SK-N-SH treated with all-trans-retinoic acid at 6 μM for 48 hours (cell line): ENCODE results near the gene AREG.

ENCODE experiments used
- ATAC-seq: fragments of 200-7000 bp; cut with Tn5 transposase; 3 replicates; pipeline ENCODE4 v1.9.1; 2020; ENCODE audit warnings: mild to moderate bottlenecking, moderate library complexity
- ARNTL ChIP-seq: fragments of 450-650 bp; formaldehyde crosslinking; IDR thresholded peaks from 2 replicates; pipeline ENCODE4 v1.5.0; 2020; ENCODE audit warnings: low read depth, mild to moderate bottlenecking, moderate library complexity, borderline replicate concordance
- CSDC2 ChIP-seq: fragments of 250-450 bp; sonication (Bioruptor Pico); IDR thresholded peaks from 2 replicates; pipeline ENCODE4 v1.5.0; 2020; ENCODE audit warnings: mild to moderate bottlenecking, moderate library complexity
- CSRNP3 ChIP-seq: fragments of 250-450 bp; sonication (Bioruptor Pico); IDR thresholded peaks from 2 replicates; pipeline ENCODE4 v1.5.1; 2021; ENCODE audit warnings: mild to moderate bottlenecking, moderate library complexity
- ESRRG ChIP-seq: fragments of 250-450 bp; sonication (Bioruptor Pico); IDR thresholded peaks from 2 replicates; pipeline ENCODE4 v1.6.1; 2021; ENCODE audit warnings: mild to moderate bottlenecking
- GLIS3 ChIP-seq: fragments of 250-450 bp; sonication (Bioruptor Pico); IDR thresholded peaks from 2 replicates; pipeline ENCODE4 v1.5.0; 2020; ENCODE audit warnings: mild to moderate bottlenecking, moderate library complexity
- ISL1 ChIP-seq: fragments of 250-450 bp; sonication (Bioruptor Pico); IDR thresholded peaks from 2 replicates; pipeline ENCODE4 v2.1.2; 2022; ENCODE audit warnings: mild to moderate bottlenecking, moderate library complexity
- OSR1 ChIP-seq: fragments of 250-450 bp; sonication (Bioruptor Pico); IDR thresholded peaks from 2 replicates; pipeline ENCODE4 v1.8.0; 2022; ENCODE audit warnings: moderate library complexity, mild to moderate bottlenecking, inconsistent platforms
- PATZ1 ChIP-seq: fragments of 250-450 bp; sonication (Bioruptor Pico); IDR thresholded peaks from 2 replicates; pipeline ENCODE4 v1.8.0; 2020; ENCODE audit warnings: mild to moderate bottlenecking, moderate library complexity, borderline replicate concordance
- RARB ChIP-seq: fragments of 250-450 bp; sonication (Bioruptor Pico); IDR thresholded peaks from 2 replicates; pipeline ENCODE4 v1.8.0; 2021; ENCODE audit warnings: mild to moderate bottlenecking, moderate library complexity
- SNAI2 ChIP-seq: fragments of 250-450 bp; sonication (Bioruptor Pico); IDR thresholded peaks from 2 replicates; pipeline ENCODE4 v1.5.0; 2020; ENCODE audit warnings: mild to moderate bottlenecking, moderate library complexity
- TOX ChIP-seq: fragments of 250-450 bp; sonication (Bioruptor Pico); IDR thresholded peaks from 2 replicates; pipeline ENCODE4 v1.8.0; 2021; ENCODE audit warnings: mild to moderate bottlenecking, moderate library complexity, borderline replicate concordance
- ZC3H10 ChIP-seq: fragments of 250-450 bp; sonication (Bioruptor Pico); IDR thresholded peaks from 2 replicates; pipeline ENCODE4 v1.5.1; 2021; ENCODE audit warnings: mild to moderate bottlenecking, moderate library complexity
- ZFP3 ChIP-seq: fragments of 250-450 bp; sonication (Bioruptor Pico); IDR thresholded peaks from 2 replicates; pipeline ENCODE4 v1.5.0; 2020; ENCODE audit warnings: mild to moderate bottlenecking, moderate library complexity
- ZFP30 ChIP-seq: fragments of 450-650 bp; formaldehyde crosslinking; IDR thresholded peaks from 2 replicates; pipeline ENCODE4 v1.5.0; 2022; ENCODE audit warnings: mild to moderate bottlenecking, moderate library complexity
- ZNF565 ChIP-seq: fragments of 450-650 bp; formaldehyde crosslinking; conservative IDR thresholded peaks from 2 replicates; pipeline ENCODE4 v1.5.0; 2020; ENCODE audit warnings: low read depth, mild to moderate bottlenecking, moderate library complexity
- ZNF70 ChIP-seq: fragments of 450-650 bp; formaldehyde crosslinking; IDR thresholded peaks from 2 replicates; pipeline ENCODE4 v1.5.0; 2020; ENCODE audit warnings: mild to moderate bottlenecking, moderate library complexity
- ZNF8 ChIP-seq: fragments of 450-650 bp; formaldehyde crosslinking; IDR thresholded peaks from 2 replicates; pipeline ENCODE4 v1.5.0; 2020; ENCODE audit warnings: mild to moderate bottlenecking, moderate library complexity
- TF ChIP-seq, protein P1 (sequence below): fragments of 250-450 bp; sonication (Bioruptor Pico); IDR thresholded peaks from 2 replicates; pipeline ENCODE4 v1.5.1; 2020; ENCODE audit warnings: low read depth, mild to moderate bottlenecking, moderate library complexity
- TF ChIP-seq, protein P2 (sequence below): fragments of 250-450 bp; sonication (Bioruptor Pico); IDR thresholded peaks from 2 replicates; pipeline ENCODE4 v1.8.0; 2021; ENCODE audit warnings: low read depth, mild to moderate bottlenecking, moderate library complexity, borderline replicate concordance

AREG gene

DNA sequence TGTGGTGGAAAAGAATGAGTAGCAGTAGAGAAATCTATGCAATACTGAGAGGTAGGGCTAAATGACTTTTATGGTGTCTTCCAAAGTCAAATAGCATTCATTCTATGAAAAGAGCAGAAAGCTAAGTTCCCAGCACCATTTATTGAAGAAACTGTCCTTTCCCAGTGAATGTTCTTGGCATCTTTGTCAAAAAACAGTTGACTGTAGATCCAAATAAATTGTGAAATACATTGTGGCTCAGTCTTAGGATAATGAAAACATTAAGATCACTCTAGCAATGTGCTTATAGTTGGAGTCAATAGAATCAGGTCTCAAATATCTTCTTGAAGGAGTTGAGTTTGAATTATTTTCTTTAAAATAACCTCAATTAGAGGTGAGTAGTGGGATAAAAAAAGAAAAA, 19.4 kb downstream of the AREG start:
- ATAC-seq, result no peak
- TF ChIP-seq ESRRG (CRISPR knock-in tag) (no peak), ARNTL (CRISPR knock-in tag) (no peak), ZNF8 (CRISPR knock-in tag) (no peak), ZFP3 (CRISPR knock-in tag) (no peak), ZNF70 (CRISPR knock-in tag) (no peak), ZNF565 (CRISPR knock-in tag) (no peak), PATZ1 (no peak), GLIS3 (CRISPR knock-in tag) (no peak), ZC3H10 (CRISPR knock-in tag) (no peak), CSRNP3 (CRISPR knock-in tag) (no peak), OSR1 (CRISPR knock-in tag) (no peak), ISL1 (CRISPR knock-in tag) (no peak)
- TF ChIP-seq, protein P1, sequence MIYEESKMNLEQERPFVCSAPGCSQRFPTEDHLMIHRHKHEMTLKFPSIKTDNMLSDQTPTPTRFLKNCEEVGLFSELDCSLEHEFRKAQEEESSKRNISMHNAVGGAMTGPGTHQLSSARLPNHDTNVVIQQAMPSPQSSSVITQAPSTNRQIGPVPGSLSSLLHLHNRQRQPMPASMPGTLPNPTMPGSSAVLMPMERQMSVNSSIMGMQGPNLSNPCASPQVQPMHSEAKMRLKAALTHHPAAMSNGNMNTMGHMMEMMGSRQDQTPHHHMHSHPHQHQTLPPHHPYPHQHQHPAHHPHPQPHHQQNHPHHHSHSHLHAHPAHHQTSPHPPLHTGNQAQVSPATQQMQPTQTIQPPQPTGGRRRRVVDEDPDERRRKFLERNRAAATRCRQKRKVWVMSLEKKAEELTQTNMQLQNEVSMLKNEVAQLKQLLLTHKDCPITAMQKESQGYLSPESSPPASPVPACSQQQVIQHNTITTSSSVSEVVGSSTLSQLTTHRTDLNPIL, result no peak

GRCh38 chr4:74466242-74466641, 21.3 kb downstream of the AREG start:
- TF ChIP-seq ZNF8 (CRISPR knock-in tag) (no peak), ZC3H10 (CRISPR knock-in tag) (no peak), TOX (CRISPR knock-in tag) (no peak), CSDC2 (CRISPR knock-in tag) (no peak), ISL1 (CRISPR knock-in tag) (no peak), GLIS3 (CRISPR knock-in tag) (no peak), PATZ1 (no peak), SNAI2 (CRISPR knock-in tag) (no peak), ZNF565 (CRISPR knock-in tag) (no peak), ZFP30 (no peak)
- TF ChIP-seq, protein P1, result no peak
- TF ChIP-seq, protein P2, sequence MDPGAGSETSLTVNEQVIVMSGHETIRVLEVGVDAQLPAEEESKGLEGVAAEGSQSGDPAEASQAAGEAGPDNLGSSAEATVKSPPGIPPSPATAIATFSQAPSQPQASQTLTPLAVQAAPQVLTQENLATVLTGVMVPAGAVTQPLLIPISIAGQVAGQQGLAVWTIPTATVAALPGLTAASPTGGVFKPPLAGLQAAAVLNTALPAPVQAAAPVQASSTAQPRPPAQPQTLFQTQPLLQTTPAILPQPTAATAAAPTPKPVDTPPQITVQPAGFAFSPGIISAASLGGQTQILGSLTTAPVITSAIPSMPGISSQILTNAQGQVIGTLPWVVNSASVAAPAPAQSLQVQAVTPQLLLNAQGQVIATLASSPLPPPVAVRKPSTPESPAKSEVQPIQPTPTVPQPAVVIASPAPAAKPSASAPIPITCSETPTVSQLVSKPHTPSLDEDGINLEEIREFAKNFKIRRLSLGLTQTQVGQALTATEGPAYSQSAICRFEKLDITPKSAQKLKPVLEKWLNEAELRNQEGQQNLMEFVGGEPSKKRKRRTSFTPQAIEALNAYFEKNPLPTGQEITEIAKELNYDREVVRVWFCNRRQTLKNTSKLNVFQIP (CRISPR knock-in tag), result no peak
- no peak for ATAC-seq

DNA sequence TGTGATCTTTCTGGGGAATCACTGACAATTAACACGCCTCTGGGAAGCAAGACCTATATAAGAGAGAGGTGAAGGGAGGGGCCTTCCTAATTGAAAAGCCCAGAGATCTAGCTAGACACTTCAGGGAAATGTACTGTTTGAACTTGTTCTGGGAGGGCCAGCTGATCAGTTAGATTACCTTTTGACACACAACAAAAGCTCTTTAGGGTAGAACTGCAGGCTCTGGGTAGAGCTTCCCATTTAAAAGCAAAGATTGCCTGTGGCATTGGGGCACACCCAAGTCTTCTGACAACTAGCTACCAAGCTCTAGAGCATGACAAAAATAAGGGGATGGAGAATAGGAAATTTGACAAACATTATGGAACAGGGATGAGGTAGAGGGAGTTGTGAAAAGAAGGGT, 26.3 kb downstream of the AREG start:
- no peak for ATAC-seq
- TF ChIP-seq PATZ1 (no peak), SNAI2 (CRISPR knock-in tag) (no peak), RARB (CRISPR knock-in tag) (no peak)
